Measurements from ENCODE around the gene LRGUK. TPM values are rescaled to one million over a fixed set of nuclear protein-coding genes. Genes with fewer than 3 reads are reported as not detected.
"Not testable (repeated sequence)": the region's sequence is repeated elsewhere in the genome, so short reads cannot be mapped to it uniquely, and the experiment has no call there.

LRGUK gene
- polyA plus RNA-seq, 1 experiment, result not detected

DNA sequence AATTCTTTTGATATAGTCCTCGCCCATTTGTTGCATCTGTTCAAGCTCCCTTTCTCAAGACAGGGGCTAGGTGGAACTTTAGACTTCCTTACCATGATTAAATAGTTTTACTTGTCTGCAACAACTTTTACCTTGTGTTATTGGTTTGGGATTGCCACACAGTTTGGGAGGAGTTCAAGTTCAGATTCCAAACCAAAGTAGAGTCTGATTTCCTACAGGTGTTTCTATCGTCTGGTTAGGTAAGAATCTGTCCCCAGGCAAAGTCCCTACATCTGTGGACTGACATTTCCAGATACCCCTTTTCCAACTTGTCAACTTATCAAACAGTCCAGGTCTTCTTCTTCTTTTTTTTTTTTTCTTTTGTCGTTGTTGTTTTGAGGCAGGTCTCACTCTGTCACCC, 93.1 kb downstream of the LRGUK start:
- TF ChIP-seq, protein P1, sequence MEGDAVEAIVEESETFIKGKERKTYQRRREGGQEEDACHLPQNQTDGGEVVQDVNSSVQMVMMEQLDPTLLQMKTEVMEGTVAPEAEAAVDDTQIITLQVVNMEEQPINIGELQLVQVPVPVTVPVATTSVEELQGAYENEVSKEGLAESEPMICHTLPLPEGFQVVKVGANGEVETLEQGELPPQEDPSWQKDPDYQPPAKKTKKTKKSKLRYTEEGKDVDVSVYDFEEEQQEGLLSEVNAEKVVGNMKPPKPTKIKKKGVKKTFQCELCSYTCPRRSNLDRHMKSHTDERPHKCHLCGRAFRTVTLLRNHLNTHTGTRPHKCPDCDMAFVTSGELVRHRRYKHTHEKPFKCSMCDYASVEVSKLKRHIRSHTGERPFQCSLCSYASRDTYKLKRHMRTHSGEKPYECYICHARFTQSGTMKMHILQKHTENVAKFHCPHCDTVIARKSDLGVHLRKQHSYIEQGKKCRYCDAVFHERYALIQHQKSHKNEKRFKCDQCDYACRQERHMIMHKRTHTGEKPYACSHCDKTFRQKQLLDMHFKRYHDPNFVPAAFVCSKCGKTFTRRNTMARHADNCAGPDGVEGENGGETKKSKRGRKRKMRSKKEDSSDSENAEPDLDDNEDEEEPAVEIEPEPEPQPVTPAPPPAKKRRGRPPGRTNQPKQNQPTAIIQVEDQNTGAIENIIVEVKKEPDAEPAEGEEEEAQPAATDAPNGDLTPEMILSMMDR (IDR thresholded peaks at IDR 0.05; ENCODE audit: insufficient read depth, low read depth, low read length), result no peak
- CTCF ChIA-PET, result no interaction called here

DNA sequence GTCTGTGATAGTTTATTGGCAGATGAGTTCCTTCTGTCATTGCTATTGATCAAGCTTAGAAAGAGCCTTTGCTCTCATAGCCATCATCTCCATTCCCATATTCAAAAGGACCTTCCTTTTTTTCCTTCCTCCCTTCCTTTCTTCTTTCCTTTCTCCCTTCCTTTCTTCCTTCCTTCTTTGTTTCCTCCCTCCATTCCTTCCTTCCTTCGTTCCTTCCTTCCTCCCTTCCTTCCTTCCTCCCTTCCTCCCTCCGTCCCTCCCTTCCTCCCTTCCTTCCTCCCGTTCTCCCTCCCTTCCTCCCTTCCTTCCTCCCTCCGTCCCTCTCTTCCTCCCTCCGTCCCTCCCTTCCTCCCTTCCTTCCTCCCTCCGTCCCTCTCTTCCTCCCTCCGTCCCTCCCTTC, 104.2 kb downstream of the LRGUK start:
- H3K4me3 ChIP-seq (ENCODE audit: low read depth, low read length); POLR2A ChIA-PET; CTCF ChIA-PET; H3K27me3 ChIP-seq (ENCODE audit: control insufficient read depth, insufficient read depth, low read length); DNase-seq (ENCODE audit: low read depth); H3K36me3 ChIP-seq (ENCODE audit: control insufficient read depth, insufficient read depth, low read length): not testable (repeated sequence)

More for the DNA sequence above, 93.1 kb downstream of the LRGUK start:
- Histone ChIP-seq H3K4me3 (ENCODE audit: low read depth, low read length) (no peak overlapping the region), H3K36me3 (ENCODE audit: control insufficient read depth, insufficient read depth, low read length) (no peaks in the 10 kb centered on the region), H3K27me3 (ENCODE audit: control insufficient read depth, insufficient read depth, low read length) (no peaks in the 10 kb centered on the region)
- DNase-seq (ENCODE audit: low read depth), result no peak
- POLR2A ChIA-PET, result no interaction called here

DNA sequence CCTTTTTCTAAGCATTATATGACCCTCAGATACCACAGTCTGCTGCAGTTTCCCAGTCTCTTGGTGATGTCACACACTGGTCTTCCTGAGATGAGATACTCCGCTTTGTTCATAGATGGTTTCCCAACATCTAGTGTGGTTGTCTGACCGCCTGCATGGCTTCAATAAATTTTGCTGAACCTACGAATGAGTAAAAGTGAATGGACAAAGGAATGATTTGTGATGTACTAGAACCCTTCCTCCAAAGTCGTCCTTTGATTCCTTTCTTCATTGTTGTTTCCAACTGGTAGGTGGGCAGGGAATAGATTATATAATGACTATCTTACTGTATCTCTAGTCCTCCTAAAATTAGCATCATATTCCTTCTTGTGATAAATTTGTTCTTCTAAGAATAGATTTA, 107.1 kb downstream of the LRGUK start:
- ChIA-PET CTCF (no interaction called here), POLR2A (no interaction called here)
- no peak overlapping the region for H3K4me3 ChIP-seq (ENCODE audit: low read depth, low read length)
- TF ChIP-seq, protein P1 (IDR thresholded peaks at IDR 0.05; ENCODE audit: insufficient read depth, low read depth, low read length), result no peak
- H3K27me3 ChIP-seq (ENCODE audit: control insufficient read depth, insufficient read depth, low read length), result no peaks in the 10 kb centered on the region
- DNase-seq (ENCODE audit: low read depth), result no peak
- H3K36me3 ChIP-seq (ENCODE audit: control insufficient read depth, insufficient read depth, low read length), result no peaks in the 10 kb centered on the region

DNA sequence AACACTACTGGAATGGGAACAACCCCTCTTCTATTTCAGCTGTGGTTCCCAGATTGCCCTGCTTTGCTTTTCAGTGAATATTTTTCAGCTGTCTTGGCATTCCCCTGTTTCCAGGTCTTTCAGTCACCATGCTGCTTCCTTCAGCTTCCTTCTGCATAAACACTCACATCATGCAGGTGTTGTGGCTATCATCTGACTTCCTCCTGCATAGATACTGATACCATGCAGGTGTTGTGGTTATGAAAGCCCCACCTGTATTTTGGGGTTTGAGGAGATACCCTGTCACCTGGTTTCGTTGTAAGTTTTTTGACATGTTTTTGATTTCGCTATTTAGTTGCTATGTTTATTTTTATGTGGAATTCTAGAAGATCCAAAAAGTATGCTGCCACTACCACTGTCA, 118.1 kb downstream of the LRGUK start:
- ChIA-PET POLR2A (no interaction called here), CTCF (no interaction called here)
- no peak for DNase-seq (ENCODE audit: low read depth)
- no peaks in the 10 kb centered on the region for H3K27me3 ChIP-seq (ENCODE audit: control insufficient read depth, insufficient read depth, low read length)
- no peaks in the 10 kb centered on the region for H3K36me3 ChIP-seq (ENCODE audit: control insufficient read depth, insufficient read depth, low read length)
- no peak overlapping the region for H3K4me3 ChIP-seq (ENCODE audit: low read depth, low read length)
- TF ChIP-seq, protein P1 (IDR thresholded peaks at IDR 0.05; ENCODE audit: insufficient read depth, low read depth, low read length), result no peak

DNA sequence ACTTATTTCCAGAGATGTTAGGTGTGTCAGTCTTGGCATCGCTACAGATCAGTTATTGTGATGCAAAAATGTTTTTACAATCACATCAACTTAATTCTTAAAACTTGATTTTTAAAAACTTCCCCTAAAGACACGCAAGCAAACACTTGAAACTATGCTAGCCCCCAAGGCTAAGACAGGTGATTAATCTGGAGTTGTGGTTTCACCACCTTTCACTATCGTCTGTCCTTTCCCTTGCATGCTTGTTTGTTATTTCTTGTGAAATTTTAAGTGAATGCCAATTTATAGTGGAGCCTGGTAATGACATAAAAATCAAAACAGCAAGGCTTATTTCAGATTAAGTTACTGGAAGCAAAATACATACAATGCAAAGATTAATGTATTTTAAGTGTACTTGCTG, 119.2 kb downstream of the LRGUK start:
- Histone ChIP-seq H3K36me3 (ENCODE audit: control insufficient read depth, insufficient read depth, low read length) (no peaks in the 10 kb centered on the region), H3K27me3 (ENCODE audit: control insufficient read depth, insufficient read depth, low read length) (no peaks in the 10 kb centered on the region), H3K4me3 (ENCODE audit: low read depth, low read length) (no peak overlapping the region)
- POLR2A ChIA-PET, result no interaction called here
- CTCF ChIA-PET, result no interaction called here
- TF ChIP-seq, protein P1 (IDR thresholded peaks at IDR 0.05; ENCODE audit: insufficient read depth, low read depth, low read length), result no peak
- DNase-seq (ENCODE audit: low read depth), result no peak

DNA sequence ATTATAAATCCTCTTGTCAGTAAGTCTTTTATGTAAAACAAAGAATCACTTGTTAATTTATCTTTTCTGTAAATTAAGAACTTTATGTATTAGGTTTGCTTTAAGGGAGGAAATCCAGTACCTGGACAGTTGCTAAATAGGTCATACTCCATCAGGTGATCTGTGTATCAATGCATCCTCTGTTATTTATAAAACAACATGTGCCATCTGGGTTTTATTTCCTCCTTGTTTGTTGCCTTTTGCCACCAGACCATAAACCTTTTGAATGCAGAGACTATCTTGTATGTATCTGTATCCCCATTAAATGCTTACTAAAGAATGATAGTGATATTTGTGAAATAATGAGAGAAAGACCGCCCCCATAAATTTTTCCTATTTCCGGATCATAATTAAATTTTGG, 119.6 kb downstream of the LRGUK start:
- H3K36me3 ChIP-seq (ENCODE audit: control insufficient read depth, insufficient read depth, low read length), result no peaks in the 10 kb centered on the region
- no peaks in the 10 kb centered on the region for H3K27me3 ChIP-seq (ENCODE audit: control insufficient read depth, insufficient read depth, low read length)
- H3K4me3 ChIP-seq (ENCODE audit: low read depth, low read length), result no peak overlapping the region
- ChIA-PET POLR2A (no interaction called here), CTCF (no interaction called here)
- no peak for DNase-seq (ENCODE audit: low read depth)
- TF ChIP-seq, protein P1 (IDR thresholded peaks at IDR 0.05; ENCODE audit: insufficient read depth, low read depth, low read length), result no peak
